ENCODE data around the gene RBM4B.

GRCh38 chr11:66717925-66718319 is 40.2 kb upstream of the RBM4B start:
- TF ChIP-seq CTCF (IDR thresholded peaks at IDR 0.05 in 4 of 5, conservative IDR thresholded peaks at IDR 0.05 in 1 of 5): no peak
- no peak for TF ChIP-seq POLR2A (IDR thresholded peaks at IDR 0.05)
